CD4-positive, alpha-beta T cell treated with Interleukin-15 for 1 hour (primary cell): Measurements from ENCODE around the gene P3H2.

Experiments used
- DNase-seq: peaks from one replicate; pipeline ENCODE4 v3.0.0-alpha.2; 2020

P3H2 gene

GRCh38 chr3:189941125-189941524 lies 179.6 kb downstream of the P3H2 start:
- no peak for DNase-seq

GRCh38 chr3:189937302-189938127 lies 183.2 kb downstream of the P3H2 start:
- no peak for DNase-seq

DNA sequence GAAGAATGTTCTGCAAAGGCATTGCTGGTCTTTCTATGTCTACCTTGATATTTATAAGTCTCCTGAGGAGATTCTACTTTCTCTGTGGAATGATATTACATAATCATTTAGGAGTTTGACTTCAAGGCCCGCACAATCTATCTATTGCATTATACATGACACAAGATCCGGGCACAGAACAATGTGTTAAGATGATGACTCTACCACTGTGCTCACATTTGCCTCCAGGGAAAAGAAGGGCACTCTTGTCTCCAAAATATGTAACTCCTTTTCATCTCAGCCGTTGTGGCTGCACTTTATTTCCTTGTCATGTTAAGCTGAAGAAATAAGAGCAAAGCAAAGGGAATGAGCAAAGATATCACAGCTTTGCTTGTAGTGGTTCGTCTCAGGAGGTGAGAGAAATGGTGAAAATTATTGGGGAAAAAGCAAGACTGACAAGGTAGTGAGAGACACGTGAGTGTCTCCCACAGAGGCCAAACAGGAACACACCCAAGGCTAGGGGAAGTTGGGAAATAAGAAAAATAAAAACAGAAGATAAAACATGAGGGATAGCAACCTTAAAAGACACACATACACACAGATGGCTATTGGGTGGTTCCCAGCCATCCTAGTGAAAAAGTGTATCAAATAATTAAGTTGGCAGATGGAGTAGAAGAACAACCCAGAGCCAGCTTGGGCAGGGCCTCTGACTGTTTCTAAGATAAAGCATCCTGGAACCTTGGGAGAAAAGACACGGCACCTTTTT lies 184.3 kb downstream of the P3H2 start:
- no peak for DNase-seq

- DNase-seq, result no peak
These were observed 192.5 kb downstream of the P3H2 start for GRCh38 chr3:189927975-189928895.

DNA sequence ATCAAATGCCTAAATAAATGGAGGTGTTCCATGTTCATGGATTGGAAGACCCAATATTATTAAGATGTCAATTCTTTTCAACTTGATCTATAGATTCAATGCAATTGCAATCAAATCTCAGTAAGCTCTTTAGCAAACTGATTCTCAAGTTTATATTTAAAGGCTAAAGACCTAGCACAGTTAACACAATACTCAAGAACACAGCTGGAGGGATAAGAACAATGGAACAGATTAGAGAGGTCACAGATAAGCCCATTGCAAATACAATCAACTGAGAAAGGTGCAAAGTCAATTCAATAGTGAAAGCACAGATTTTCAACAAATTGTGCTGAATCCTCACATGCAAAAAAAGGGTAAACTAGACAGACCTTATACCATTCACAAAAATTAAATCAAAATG lies 198.9 kb downstream of the P3H2 start:
- DNase-seq, result no peak

DNA sequence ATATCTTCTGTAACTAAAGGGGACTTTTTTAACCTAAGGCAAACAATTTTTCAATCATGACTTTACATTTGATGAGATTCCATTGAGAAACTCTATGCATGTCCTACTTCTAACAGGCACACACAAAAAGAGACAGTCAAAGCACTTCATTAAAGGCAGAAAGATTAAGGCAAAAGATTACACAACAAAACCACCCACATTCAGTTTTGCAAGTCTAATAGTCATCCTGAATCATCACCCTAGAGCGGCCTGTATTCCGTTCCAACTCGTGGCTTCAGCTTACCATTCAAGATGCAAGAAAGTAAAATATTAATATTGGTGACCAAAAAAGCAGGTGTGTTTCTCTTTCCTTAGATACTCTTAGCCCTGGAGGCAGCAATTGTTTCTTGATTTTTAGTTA lies 205.9 kb downstream of the P3H2 start:
- DNase-seq, result no peak

- DNase-seq, result no peak
These were observed 209.7 kb downstream of the P3H2 start for GRCh38 chr3:189911001-189911400.

DNA sequence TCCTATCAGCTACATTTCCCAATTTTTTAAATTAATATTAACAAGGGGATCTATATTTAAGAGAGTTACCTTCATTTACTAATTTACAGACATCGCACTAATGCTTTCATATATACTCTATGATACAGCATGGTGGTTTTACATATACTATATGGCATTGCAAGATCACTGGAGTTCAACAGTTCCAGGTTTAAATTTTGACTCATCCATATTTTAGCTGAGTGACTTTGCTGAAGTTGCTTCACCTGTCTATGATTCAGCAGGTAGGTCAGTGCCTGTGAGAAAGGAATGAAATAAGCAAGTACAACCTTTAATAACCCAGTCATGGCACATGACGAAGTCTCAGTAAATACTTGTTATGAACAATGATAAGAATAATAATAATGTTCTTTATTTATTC lies 211.1 kb downstream of the P3H2 start:
- DNase-seq, result no peak

GRCh38 chr3:189909139-189909538 lies 211.6 kb downstream of the P3H2 start:
- DNase-seq, result no peak

- DNase-seq, result no peak
These were observed 212.1 kb downstream of the P3H2 start for GRCh38 chr3:189908646-189909045.

DNA sequence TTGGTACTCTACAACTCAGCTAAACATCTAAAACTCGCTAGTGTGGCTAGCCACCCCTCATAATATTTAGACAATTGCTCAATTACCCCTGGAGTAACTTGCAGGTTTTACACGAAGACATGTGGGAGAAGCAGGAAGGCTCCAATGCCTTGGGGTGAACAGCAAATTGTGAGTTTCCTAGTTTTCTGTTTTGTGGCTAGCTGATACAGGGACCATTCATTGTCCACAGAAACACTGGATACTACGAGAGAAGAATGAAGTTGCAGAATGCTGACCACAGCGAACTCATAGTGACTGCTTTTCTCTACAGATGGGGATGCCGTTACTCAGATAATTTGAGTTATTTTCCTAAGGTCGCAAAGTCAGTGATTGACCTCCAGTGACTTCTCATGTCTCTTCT lies 212.9 kb downstream of the P3H2 start:
- DNase-seq, result no peak
